SK-N-SH (cell line): ENCODE measurements around the gene MIGA1. TPM values are rescaled to one million over a fixed set of nuclear protein-coding genes. Genes with fewer than 3 reads are reported as not detected.

Source experiments
- CTCF ChIA-PET: fragments of 300-600, 350-600 bp; formaldehyde crosslinking; extraction: SDS; loops from one replicate; lab custom pipeline; 2021; lab: Yijun Ruan, JAX
- POLR2A ChIA-PET: fragments of 350-600 bp; sonication (Branson Sonifier 250); formaldehyde crosslinking; extraction: SDS; loops from one replicate; lab custom pipeline; 2020; ENCODE audit warnings: antibody characterized with exemption, inconsistent platforms; lab: Yijun Ruan, JAX
- DNase-seq: peaks from one replicate; pipeline ENCODE4 v3.0.0; 2012
- H2AFZ ChIP-seq: fragments of 200-600 bp; sonication (generic); 2 replicates; pipeline ENCODE4 v1.8.1; 2016; ENCODE audit warnings: antibody characterized with exemption, mild to moderate bottlenecking, low read depth
- H3F3A ChIP-seq: fragments of 200-600 bp; sonication (generic); replicated peaks from 2 replicates; pipeline ENCODE3; 2016; ENCODE audit warnings: antibody characterized with exemption, mild to moderate bottlenecking; ENCODE audit not compliant: insufficient read depth
- H3K27ac ChIP-seq, 2 experiments: fragments of 200-500 bp in 1 of 2; fragments of 200-600 bp in 1 of 2; sonication (Bioruptor generic) in 1 of 2; sonication (generic), shearing (Covaris generic) in 1 of 2; 2 replicates each; pipeline versions ENCODE4 v1.5.1 to v1.6.1; 2014 to 2016; ENCODE audit warnings: low read depth in 2 of 2, inconsistent platforms in 1 of 2, low read length in 1 of 2, mild to moderate bottlenecking in 1 of 2, mixed read lengths in 1 of 2
- H3K27me3 ChIP-seq: fragments of 200-600 bp; sonication (generic), shearing (Covaris generic); 2 replicates; pipeline ENCODE4 v1.6.1; 2016; ENCODE audit warnings: mixed run types; ENCODE audit not compliant: insufficient read depth
- H3K36me3 ChIP-seq, 2 experiments: fragments of 200-500 bp in 1 of 2; fragments of 200-600 bp in 1 of 2; sonication (Bioruptor generic) in 1 of 2; sonication (generic) in 1 of 2; replicated peaks in 1 of 2; 2 replicates each; pipeline versions ENCODE3 to v1.5.1; 2014 to 2016; ENCODE audit warnings: low read length in 1 of 2, mild to moderate bottlenecking in 1 of 2; ENCODE audit not compliant: insufficient read depth in 2 of 2, control insufficient read depth in 1 of 2
- H3K4me1 ChIP-seq, 2 experiments: fragments of 200-500 bp in 1 of 2; fragments of 200-600 bp in 1 of 2; sonication (Bioruptor generic) in 1 of 2; sonication (generic), shearing (Covaris generic) in 1 of 2; 2 replicates each; pipeline versions ENCODE4 v1.5.1 to v1.6.1; 2014 to 2016; ENCODE audit warnings: low read depth in 1 of 2, low read length in 1 of 2, mixed run types in 1 of 2; ENCODE audit not compliant: insufficient read depth in 2 of 2, control insufficient read depth in 1 of 2
- H3K4me2 ChIP-seq: fragments of 200-600 bp; sonication (generic), shearing (Covaris generic); 2 replicates; pipeline ENCODE4 v1.6.1; 2017; ENCODE audit warnings: mixed run types
- H3K4me3 ChIP-seq, 2 experiments: fragments of 200-500 bp in 1 of 2; fragments of 200-600 bp in 1 of 2; sonication (Bioruptor generic) in 1 of 2; sonication (generic), shearing (Covaris generic) in 1 of 2; 2 replicates each; pipeline versions ENCODE4 v1.5.1 to v1.8.1; 2014 to 2016; ENCODE audit warnings: low read depth in 2 of 2, inconsistent platforms in 1 of 2, low read length in 1 of 2, mild to moderate bottlenecking in 1 of 2, mixed read lengths in 1 of 2, moderate library complexity in 1 of 2
- H3K79me2 ChIP-seq: fragments of 200-600 bp; sonication (generic); 2 replicates; pipeline ENCODE4 v1.8.1; 2017; ENCODE audit warnings: mild to moderate bottlenecking; ENCODE audit not compliant: insufficient read depth
- H3K9ac ChIP-seq: fragments of 200-600 bp; sonication (generic); 2 replicates; pipeline ENCODE4 v1.6.1; 2017; ENCODE audit warnings: mixed run types
- H3K9me2 ChIP-seq: fragments of 200-600 bp; sonication (generic); 2 replicates; pipeline ENCODE4 v1.6.1; 2017; ENCODE audit warnings: mixed run types
- H3K9me3 ChIP-seq: fragments of 200-600 bp; sonication (generic); 2 replicates; pipeline ENCODE4 v1.6.1; 2017; ENCODE audit warnings: mixed run types, mild to moderate bottlenecking, moderate library complexity
- H4K20me1 ChIP-seq: fragments of 200-600 bp; sonication (generic); 2 replicates; pipeline ENCODE4 v1.6.1; 2017; ENCODE audit warnings: mild to moderate bottlenecking, mixed run types; ENCODE audit not compliant: insufficient read depth
- CTCF ChIP-seq: fragments of 200-600 bp; sonication (generic); IDR thresholded peaks from 2 replicates; pipeline ENCODE4 v1.6.1; 2017; ENCODE audit warnings: antibody characterized with exemption, mild to moderate bottlenecking, moderate library complexity
- EZH2phosphoT487 ChIP-seq: fragments of 200-600 bp; sonication (generic); IDR thresholded peaks from 2 replicates; pipeline ENCODE4 v1.6.1; 2017; ENCODE audit warnings: low read depth, mixed run types, mild to moderate bottlenecking, antibody characterized with exemption, moderate library complexity, borderline replicate concordance
- JUND ChIP-seq: IDR thresholded peaks from 2 replicates; pipeline ENCODE4 v1.4.0; 2012
- MAX ChIP-seq: IDR thresholded peaks from 2 replicates; pipeline ENCODE4 v1.4.0; 2012; ENCODE audit warnings: low read depth
- MEF2A ChIP-seq: IDR thresholded peaks from 2 replicates; pipeline ENCODE4 v1.4.0; 2012; ENCODE audit warnings: low read depth, borderline replicate concordance
- MXI1 ChIP-seq: IDR thresholded peaks from 2 replicates; pipeline ENCODE4 v1.6.1; 2012; ENCODE audit warnings: mild to moderate bottlenecking, low read depth, low read length, improper control_type of control experiment
- PBX3 ChIP-seq: IDR thresholded peaks from 2 replicates; pipeline ENCODE4; 2012
- RAD21 ChIP-seq: IDR thresholded peaks from 2 replicates; pipeline ENCODE4 v1.6.1; 2012; ENCODE audit warnings: mild to moderate bottlenecking, low read length
- RXRA ChIP-seq: IDR thresholded peaks from 2 replicates; pipeline ENCODE4 v1.4.0; 2012; ENCODE audit warnings: low read depth, mild to moderate bottlenecking, borderline replicate concordance
- TCF12 ChIP-seq: IDR thresholded peaks from 2 replicates; pipeline ENCODE4 v1.4.0; 2012
- USF2 ChIP-seq: fragments of 150-350 bp; IDR thresholded peaks from 2 replicates; pipeline ENCODE4 v1.6.1; 2017; ENCODE audit warnings: antibody characterized with exemption, low read length, low read depth, borderline replicate concordance
- ZBTB33 ChIP-seq: IDR thresholded peaks from 2 replicates; pipeline ENCODE4 v1.4.0; 2012; ENCODE audit warnings: low read depth, borderline replicate concordance
- WGBS: methylation state at CpG from one replicate; pipeline ENCODE4 v1.1.6; 2017; ENCODE audit warnings: low lambda C conversion rate; 5-methylcytosine and 5-hydroxymethylcytosine counted together
- polyA plus RNA-seq, 3 experiments: library from polyadenylated mRNA; depleted of rRNA; stranded (reverse); fragments of >200 nt; gene quantifications; 2 replicates each; pipeline ENCODE4 v1.2.3, GENCODE V29; 2012

Gene MIGA1
- polyA plus RNA-seq, 1 of the 3 experiments (the other 2 are of a cell fraction), result 2.5 TPM

- no peak for TF ChIP-seq ZBTB33
- peak; percentile 52 for TF ChIP-seq JUND
- peak; percentile 20; the same call in 1 of the 2 replicates for TF ChIP-seq PBX3
- TF ChIP-seq CTCF, result no peak
- TF ChIP-seq, all 33 proteins: peak for 3
Observed at GRCh38 chr1:77762072-77762476, 17.4 kb upstream of the MIGA1 start (continued).

- POLR2A ChIA-PET, result no interaction called here
- Histone ChIP-seq H3K4me3 (no peak overlapping the region), H3K4me1 (no peaks in the 10 kb centered on the region), H3K9me3 (no peaks in the 10 kb centered on the region), H4K20me1 (no peaks in the 10 kb centered on the region), H3K27me3 (no peaks in the 10 kb centered on the region), H3K79me2 (no peaks in the 10 kb centered on the region), H3K4me2 (no peak overlapping the region), H3F3A (no peaks in the 10 kb centered on the region)
- WGBS, result 90% methylated on average over 4 of the region's 4 CpGs
- DNase-seq, result no peak
- TF ChIP-seq TCF12 (no peak), USF2 (no peak), MEF2A (no peak), MAX (no peak), CTCF (no peak), MXI1 (no peak), JUND (no peak), RAD21 (no peak), EZH2phosphoT487 (no peak), RXRA (no peak), PBX3 (no peak)
- TF ChIP-seq, all 33 proteins: peak for 0
- Histone ChIP-seq H3K36me3 (no peaks in the 10 kb centered on the region), H3K9ac (no peak overlapping the region), H3K9me2 (no peaks in the 10 kb centered on the region), H3K27ac (no peak overlapping the region), H2AFZ (no peak overlapping the region)
- CTCF ChIA-PET, result no interaction called here
Observed at GRCh38 chr1:77768006-77768405, 11.4 kb upstream of the MIGA1 start.
